ENCODE data around the gene GNB5.
A peak's percentile ranks its signal among the peaks of the same experiment; 100 is the strongest.

GNB5 gene

DNA sequence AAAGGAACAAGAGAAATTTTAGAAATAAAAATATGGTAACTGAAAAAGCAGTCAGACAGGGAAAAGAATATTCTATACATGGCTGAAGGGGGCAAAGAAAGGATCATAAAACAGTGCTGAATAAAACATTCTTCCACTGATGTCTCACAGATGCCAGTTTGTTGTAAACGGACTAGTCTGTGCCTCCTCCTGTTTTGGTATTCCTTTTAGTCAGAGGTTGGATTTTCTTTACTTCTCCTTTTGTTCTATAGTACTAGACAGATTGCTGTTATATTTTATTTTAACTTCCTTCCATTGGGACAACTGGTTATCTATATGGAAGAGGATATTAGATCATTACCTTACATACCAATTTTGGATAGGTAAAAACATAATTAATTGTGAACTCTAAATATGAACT, 16.0 kb upstream of the GNB5 start:
- DNase-seq (ENCODE audit: low read depth in 1 of 2, low spot score in 1 of 2) = no peak

DNA sequence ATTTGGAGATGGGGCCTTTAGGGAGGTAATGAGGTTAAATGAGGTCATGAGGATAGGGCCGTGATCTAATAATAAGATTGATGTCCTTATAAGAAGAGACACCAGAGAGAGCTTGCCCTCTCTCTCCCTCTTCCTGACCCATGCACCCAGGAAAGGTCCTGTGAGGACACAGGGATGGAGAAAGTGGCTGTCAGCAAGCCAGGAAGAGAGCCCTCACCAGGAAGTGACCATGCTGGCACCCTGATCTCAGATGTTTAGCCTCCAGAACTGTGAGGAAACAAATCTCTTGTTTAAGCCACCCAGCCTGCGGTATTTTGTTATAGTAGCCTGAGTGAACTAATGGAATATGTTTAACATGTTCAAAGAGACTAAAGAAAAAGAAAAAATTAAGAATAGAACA, 15.3 kb upstream of the GNB5 start:
- no peak for DNase-seq (ENCODE audit: low read depth in 1 of 2, low spot score in 1 of 2)

DNA sequence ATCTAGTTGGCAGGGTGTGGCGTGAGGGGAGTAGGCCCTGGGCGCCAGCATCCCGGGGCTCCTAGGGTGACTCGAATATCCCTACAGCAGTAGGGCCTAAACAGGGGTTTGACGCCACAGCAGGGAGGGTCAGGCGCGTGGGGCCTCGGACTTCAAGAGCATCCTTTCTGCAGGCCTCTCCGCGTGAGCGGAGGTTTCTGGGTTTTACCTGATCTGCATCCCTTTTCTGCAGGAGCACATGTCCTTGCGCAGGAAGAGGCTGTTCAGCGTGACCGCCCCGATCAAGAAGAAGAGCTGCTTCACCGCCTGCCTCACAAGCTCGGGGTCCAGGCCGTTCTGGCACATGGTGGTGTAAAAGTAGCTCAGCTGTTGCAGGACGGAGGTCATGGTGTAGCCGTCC, 13.5 kb upstream of the GNB5 start:
- DNase-seq (ENCODE audit: low read depth in 1 of 2, low spot score in 1 of 2) = no peak

DNA sequence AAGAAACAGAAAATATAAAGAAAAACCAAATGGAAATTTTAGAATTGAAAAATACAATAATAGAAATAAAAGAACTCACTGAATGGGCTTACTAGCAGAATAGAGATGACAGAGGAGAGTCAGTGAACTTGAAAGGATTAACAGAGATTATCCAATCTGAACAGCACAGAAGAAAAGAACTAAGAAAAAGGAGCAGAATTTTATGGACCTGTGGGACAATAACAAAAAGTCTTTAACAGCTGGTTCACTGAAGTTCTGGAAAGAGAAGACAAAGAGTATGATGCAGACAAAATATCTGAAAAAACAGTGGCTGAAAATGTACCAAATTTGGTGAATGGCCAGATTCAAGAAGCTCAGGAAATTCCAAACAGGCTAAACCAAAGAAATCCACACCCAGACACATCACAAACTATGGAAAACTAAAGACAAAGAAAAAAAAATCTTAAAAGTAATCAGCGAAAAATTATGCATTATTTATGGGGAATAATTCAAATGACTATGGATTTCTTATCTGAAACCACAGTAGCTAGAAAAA, 9.7 kb upstream of the GNB5 start:
- DNase-seq (ENCODE audit: low read depth in 1 of 2, low spot score in 1 of 2) = no peak

DNA sequence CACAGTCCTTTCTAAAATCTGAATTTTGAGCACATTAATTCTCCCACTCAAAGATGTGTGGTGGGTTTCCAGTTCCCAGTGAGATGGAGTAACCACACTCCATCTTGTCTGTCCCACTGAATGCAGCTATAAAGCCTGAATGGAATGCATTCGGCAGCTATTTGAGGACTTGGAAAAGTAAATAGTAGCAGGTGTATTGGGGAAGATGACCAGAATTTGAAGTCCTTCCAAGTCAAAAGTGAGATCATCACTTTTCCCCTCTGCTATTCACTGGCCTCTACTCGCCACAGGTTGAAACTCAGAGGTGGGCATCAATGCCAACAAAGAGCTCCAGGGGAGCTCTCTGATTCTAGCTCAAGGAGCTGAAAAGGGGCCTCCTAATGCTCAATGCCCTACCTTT, 8.1 kb upstream of the GNB5 start:
- no peak for DNase-seq (ENCODE audit: low read depth in 1 of 2, low spot score in 1 of 2)

DNA sequence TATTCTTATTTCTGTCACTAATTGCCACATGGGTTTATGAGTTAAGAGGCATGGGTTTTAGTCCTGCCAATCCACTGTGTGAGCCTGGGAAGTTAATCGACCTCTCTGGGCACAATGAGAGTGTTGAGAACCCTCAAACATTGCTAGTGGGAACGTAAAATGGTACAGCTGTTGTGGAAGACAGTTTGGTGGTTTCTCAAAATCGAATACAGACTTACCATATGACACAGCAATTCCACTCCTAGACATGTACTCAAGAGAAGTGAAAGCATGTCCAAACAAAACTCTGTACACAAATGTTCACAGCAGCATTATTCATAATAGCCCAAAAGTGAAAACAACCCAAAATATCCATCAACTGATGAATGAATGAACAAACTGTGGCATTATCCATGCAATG, 5.7 kb upstream of the GNB5 start:
- no peak for DNase-seq (ENCODE audit: low read depth in 1 of 2, low spot score in 1 of 2)

DNA sequence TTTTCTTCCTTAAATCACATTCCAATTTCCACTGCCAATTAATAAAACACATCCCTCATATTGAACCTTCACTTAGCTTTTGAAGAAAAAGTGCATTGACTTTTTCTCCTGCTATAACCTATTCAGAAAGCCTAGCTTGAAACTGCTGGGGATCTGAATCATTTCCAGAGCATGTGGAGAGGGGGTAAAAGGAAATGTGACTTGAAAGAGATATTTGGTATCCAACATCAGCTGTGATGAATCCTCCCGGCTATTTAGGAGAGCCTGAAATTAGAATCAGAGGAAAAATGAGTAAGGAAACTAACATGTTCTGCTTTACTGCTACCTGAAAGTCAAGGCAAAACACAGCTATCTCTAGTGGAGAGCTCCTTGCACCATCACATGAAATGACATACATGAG, 2.6 kb upstream of the GNB5 start:
- no peak for DNase-seq (ENCODE audit: low read depth in 1 of 2, low spot score in 1 of 2)

DNA sequence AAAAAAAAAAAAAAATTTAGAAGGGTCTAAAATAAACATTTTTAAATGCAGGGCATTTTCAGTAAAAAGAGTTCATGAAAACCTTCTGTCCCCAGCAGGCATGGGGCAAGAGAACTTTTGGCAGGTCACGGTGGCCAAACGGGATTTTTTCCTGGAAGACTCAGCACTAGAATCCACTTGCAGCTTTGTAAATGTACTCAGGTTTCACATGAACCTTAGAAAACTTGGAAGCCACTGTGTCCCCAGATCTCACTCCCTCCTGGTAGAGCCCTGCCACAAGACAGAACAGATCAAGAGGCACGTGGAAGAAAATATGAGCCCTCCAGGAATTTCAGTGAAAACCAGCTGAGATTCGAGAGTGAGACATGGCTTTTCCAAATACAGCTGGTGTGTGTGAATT, 2.1 kb upstream of the GNB5 start:
- no peak for DNase-seq (ENCODE audit: low read depth in 1 of 2, low spot score in 1 of 2)

DNA sequence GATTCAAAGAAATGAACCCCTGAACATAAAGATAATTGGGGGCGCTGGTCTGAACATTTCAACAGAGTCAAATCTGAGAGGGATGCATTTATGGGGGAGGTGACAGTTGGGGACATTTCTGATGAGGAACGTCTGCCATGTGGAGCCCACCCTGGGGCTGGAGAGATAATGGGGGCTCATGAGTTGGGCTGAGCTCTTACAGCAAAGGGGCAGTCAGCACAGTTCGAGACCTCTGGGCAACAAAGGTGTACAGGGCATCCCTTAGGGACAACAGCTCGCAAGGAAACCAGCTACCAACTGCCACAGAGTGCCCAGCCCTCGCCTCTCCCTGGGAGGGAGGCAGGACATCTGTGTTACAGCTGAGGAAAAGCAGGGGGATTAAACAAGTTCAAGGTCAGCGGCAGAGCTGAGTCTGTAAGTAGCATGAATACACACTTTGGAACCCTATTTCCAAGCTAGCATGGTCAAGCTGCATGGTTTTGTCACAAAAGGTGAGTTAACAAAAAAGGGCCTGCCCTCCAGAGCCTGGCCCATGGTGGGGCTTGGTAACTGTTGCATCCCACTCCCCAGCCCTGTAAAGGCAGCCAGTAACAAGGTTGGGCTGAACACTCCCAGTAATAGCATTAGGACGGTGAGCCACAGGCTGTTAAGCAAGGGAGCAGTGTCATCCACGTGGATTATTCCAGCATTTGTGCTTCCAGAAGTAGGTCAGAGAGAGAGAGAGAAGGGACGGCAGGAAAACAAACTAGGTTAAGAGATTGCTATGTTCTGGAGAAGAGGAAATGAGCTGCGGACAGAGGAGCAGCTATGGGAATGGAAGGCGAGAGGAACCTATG, 4.3 kb downstream of the GNB5 start:
- no peak for DNase-seq (ENCODE audit: low read depth in 1 of 2, low spot score in 1 of 2)

DNA sequence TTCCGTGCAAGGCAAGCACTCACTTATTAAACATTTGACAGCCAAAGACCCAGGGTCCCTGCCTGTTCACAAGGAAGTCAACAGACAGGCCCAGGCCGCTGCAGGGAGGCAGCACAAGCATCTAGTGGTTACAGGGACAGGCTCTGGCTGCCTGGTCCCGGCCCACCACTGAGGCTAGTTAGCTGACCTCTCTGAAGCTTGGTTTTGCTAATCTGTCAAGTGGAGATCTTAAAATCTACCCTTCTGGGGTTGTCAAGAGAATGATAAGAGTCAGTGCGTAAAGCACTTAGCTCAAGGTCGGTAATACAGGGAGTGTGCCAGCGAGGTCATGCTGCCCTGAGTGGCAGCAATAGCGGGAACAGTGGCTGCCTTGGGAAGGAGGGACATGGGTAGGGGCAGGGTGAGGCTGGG, 6.0 kb downstream of the GNB5 start:
- no peak for DNase-seq (ENCODE audit: low read depth in 1 of 2, low spot score in 1 of 2)

DNA sequence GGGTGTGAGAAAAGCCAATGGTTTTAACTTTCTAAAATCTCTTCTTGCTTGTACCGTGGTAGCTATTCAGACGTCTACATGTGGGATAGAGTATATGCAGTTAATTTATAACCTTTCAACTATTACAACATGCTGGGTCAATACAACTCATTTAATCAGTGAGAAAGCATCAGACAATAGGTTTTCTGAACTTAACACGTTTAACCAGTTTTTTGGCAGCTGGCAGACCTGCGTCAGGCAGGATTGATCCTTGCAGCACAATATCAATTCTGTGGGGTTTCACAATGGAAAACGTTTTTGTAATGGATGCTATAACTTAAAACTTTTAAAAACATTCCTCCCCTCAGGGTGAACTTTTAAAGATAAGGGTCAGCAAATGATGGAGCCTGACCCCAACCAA, 6.5 kb downstream of the GNB5 start:
- DNase-seq (ENCODE audit: low read depth in 1 of 2, low spot score in 1 of 2) = no peak

DNA sequence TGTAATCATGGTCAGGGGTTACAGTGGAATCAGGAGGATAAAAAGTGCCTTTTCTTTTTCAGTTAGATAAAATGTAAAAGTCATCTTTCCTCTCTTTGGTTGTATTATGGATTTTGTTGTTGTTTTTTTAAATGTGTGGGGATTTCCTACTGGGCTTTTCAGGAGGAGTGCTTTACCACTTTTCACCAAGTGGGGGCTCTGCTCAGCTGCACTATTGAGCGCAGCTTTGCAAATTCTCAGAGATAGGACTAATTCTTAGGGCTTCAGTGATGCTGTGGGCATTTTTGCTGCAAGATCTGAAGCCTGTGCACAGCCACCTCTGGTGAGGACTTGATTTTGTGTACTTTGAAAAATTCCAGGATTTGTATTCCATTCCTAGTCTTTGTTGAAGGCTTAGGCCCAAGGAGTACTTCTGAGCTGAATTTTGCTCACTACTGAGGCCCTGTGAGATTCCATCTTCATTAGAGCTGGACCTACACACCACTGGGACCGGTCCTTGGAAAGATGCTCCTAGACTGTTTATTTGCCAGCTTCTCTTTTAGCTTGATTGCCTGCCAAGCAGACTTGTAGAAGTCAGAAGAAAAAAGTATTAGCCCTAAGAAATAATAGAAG, 7.5 kb downstream of the GNB5 start:
- no peak for DNase-seq (ENCODE audit: low read depth in 1 of 2, low spot score in 1 of 2)

DNA sequence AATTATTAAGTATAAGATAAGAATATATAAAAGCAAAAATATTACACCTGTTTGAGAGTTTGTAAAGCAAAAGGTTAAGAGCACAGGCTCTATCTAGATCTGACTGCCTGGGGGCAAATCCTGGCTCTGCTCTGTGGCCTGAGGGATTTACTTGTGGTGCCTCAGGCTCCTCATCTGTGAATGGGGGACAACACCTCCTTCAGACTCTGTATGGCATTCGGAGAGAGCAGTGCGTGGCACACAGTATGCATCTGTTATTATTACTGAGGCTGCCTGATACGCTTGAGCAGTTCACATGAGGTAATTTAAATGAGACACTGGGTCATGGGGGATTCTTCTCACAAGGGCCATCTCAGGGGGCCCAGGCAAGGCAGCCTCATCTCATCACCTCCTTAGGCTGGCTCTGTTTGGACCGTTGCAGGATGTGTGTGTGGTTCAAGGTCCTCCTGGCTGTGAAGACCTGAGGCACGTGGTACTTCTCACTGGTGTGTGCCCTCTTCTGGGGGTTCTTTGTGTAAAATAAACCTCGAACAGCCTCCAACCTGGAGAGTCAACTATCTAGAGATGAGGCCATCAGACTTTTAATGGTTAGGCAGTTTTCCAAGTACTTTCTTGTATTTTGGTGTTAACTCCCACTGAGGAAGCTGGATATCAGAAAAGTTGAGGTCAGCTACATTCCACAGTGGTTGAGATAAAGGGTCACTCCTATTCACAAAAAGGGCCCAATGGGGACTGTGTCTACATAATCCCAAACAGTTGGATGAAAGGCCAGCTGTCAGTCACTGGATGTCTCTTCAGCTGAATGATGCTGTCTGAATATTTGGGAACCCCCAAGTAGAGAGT, 9.0 kb downstream of the GNB5 start:
- no peak for DNase-seq (ENCODE audit: low read depth in 1 of 2, low spot score in 1 of 2)

DNA sequence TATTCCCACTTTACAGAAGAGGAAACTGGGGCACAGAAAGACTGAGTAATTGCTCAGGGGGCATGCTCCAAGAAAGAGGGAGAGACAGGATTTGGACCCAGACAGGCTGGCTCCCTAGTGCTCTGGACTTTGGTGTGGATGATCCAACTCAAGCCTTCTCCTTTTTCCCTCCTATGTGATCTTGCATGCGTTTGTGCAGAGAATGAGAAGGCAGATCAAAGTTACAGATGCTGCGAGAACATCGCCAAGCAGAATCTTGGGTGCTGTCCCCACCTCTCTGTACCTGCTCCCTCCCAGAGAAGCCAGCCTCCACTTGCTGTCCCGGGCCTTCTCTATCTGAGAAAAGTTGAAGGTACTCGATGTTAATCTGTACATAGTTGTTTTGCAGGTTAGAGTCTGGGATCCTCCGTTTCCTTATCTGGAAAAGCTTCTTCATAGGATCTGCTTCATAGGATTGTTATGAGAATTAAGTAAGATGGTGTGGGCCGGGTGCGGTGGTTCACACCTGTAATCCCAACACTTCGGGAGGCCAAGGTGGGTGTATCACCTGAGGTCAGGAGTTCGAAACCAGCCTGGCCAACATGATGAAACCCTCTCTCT, 10.2 kb downstream of the GNB5 start:
- no peak for DNase-seq (ENCODE audit: low read depth in 1 of 2, low spot score in 1 of 2)

DNA sequence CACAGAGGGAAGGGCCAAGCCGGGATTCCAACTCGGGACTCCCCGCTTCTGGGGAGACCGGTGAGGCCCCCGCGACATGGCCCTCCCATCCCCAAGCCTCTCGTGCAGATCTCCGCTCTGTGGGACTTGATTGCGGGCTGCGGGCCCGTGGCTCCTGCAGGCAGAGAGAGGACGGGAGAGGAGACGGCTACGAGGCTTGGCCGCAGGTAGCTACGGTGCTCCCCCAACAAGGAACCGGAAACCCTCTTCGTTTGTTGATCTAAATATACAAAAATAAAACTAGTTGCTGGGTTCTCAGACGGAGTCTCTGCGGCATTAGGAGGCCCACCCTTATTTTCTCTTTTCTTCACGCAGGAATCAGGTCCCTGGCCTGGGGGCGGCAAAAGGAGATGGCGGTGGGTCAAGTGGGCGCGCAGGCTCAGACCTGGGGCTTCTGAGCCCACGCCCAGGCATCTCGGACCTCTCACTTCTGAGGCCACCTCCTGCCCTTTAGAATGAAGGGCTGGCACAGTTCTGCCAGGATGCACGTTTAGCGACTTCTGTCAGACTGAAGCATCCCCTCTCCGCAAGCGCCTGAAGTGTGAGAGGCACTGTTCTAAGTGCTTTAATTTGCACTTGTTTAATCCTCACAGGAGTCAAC, 10.9 kb downstream of the GNB5 start:
- peak in 1 of 2 donors; percentile 29 for DNase-seq (ENCODE audit: low read depth in 1 of 2, low spot score in 1 of 2)

DNA sequence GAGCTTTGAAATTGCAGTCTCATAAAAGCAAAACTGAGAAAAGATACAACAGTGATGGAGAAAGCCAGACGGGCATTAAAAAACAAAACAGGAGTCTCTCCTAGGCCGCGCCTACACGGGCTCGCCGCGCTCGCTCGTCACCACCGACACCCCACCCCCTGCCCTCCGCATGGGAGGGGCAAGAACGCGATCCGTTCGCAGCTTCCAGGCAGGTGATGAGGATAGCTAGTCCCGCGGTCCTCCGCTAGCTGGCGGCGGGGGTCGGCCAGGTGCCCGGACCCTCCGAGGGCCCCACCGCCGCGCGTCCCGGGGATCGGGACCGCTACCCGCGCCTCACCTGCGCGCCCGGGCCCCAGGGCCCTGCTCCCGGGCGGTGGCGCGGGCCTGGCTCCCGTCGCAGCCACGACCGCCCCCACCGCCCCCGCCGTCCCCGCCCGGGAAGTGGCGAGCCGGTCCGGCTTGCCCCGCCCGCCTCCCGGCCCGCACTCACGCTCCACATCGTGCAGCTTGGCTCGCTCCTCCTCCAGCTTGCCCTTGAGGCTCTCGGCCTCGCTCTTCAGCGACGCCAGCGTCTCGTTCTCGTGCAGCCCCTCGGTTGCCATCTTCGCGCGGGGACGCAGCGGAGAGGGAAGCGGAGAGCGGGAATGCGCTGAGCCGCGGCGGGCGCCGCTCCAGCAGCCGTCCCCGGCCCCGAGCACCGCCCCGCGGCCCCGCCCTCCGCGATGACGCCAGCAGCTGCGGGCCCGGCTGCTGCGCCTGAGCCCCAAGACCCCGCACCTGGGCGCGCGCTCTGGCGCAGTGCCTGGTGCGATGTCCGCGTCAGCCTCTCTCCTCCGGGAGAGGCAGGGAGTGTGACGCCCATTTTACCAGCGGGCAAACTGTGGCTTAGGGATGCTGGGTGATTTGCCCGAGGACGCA, 11.7 kb downstream of the GNB5 start:
- peak; percentile 79 for DNase-seq (ENCODE audit: low read depth in 1 of 2, low spot score in 1 of 2)

DNA sequence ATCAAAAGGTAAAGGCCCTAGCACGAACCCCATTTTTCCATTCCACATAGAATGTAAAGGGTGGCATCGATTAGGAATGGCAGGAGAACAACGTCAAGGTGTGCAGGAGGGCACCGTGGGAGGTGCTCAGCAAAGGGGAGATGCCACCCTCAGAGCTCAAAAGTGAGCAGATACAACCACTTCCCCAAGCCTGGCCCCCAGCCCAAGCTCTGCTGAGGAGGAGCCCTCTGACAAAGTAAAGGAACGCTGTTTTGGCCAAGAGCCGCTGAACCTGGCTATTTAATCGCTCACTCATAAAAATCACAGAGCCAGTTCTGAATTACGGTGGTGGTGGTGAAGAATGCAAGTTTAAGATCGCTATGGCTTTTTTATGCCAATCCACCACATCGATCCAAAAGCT, 12.4 kb downstream of the GNB5 start:
- DNase-seq (ENCODE audit: low read depth in 1 of 2, low spot score in 1 of 2) = no peak

DNA sequence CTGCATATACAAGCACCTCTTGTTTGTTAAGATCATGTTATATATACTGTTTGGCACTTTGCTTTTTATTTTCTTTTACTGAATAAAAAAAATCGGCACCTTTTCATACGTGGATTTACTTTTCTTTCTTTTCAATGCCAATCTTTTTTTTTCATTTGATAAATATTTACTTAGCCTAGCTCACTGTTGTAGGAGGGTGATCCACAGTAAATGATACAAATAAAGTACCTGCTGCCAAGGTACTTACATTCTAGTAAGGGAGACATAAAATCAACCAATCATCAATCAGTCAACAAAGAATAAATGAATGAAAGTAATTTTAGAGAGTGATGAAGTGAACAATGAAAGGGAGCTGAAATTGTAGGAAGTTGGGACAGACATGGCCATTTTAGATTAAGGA, 18.3 kb downstream of the GNB5 start:
- DNase-seq (ENCODE audit: low read depth in 1 of 2, low spot score in 1 of 2) = no peak

DNA sequence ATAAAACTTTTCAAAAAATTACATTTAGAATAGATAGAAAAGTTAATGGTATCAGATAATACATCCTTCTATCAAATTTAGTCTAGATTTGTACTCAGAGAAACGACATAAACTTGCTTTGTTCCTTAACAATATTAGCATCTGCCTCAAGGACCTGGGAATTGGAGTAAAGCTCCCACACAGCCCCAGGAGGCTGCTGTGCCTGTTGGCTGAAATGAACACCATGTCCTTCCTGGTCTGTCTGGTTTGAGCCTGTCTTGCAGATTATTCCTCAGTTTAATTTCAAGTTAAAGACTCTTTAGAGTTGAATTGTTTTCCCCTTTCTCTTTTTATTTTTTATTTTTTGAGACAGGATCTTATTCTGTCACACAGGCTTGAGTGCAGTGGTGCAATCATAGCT, 19.4 kb downstream of the GNB5 start:
- no peak for DNase-seq (ENCODE audit: low read depth in 1 of 2, low spot score in 1 of 2)

DNA sequence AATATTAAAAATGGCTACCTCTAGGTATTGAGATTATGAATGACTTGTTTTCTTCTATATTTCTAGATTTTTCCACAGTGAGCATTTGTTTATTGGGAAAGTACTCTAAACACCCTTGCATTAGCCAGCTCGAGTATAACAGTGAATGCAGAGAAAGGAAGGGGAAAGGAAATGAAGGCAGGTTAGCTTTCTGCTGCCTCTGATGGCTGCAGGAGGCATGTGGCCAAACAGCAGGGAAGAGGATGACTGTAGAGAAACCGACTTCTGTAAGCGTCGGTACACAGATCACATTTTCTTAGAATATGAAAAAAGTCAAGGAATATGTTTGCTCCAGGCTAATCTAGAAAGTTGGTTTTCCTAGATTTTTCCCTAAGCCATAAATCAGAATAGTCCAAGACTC, 19.8 kb downstream of the GNB5 start:
- DNase-seq (ENCODE audit: low read depth in 1 of 2, low spot score in 1 of 2) = no peak

All from activated T-helper 1 cell treated with anti-CD3 and anti-CD28 coated beads, Interleukin-2, amount 50 U/mL, for 16 hours (primary cell).